B cell (primary cell): ENCODE data around the gene EEFSEC. TPM values are rescaled to one million over a fixed set of nuclear protein-coding genes. Genes with fewer than 3 reads are reported as not detected.

ENCODE experiments used
- ATAC-seq: fragments of 200-7000 bp; cut with Tn5 transposase; one replicate; pipeline ENCODE4 v1.10.0; 2021; ENCODE audit warnings: low read depth, mild to moderate bottlenecking, moderate number of reproducible peaks, moderate library complexity
- CTCF ChIA-PET: fragments of 350-600 bp; sonication (Branson Sonifier 250); formaldehyde crosslinking; loops from one replicate; lab custom pipeline; 2021; ENCODE audit warnings: antibody characterized with exemption, inconsistent platforms; lab: Charles Lee
- POLR2A ChIA-PET: fragments of 350-600 bp; sonication (Branson Sonifier 250); formaldehyde crosslinking; loops from one replicate; lab custom pipeline; 2021; ENCODE audit warnings: antibody characterized with exemption; lab: Charles Lee
- DNase-seq: peaks from one replicate; pipeline ENCODE4 v3.0.0; 2013
- H2AFZ ChIP-seq: 2 replicates; pipeline ENCODE4 v1.6.1; 2012; ENCODE audit warnings: mild to moderate bottlenecking, low read depth, low read length; ENCODE audit not compliant: insufficient read depth, poor library complexity, severe bottlenecking
- H3K27ac ChIP-seq, 2 donors: 1 replicate in 1 of 2; 2 replicates in 1 of 2; pipeline ENCODE4 v1.5.1; 2012 to 2013; ENCODE audit warnings: low read length in 2 of 2, mild to moderate bottlenecking in 2 of 2, moderate library complexity in 1 of 2
- H3K27me3 ChIP-seq, 4 experiments: fragments of 200-600 bp in 1 of 4; sonication (generic) in 1 of 4; replicated peaks in 1 of 4; 1 replicate in 2 of 4; 2 replicates in 2 of 4; pipeline versions ENCODE4 v1.6.1 to v1.7.0; 2013 to 2016; ENCODE audit warnings: low read length in 3 of 4, mild to moderate bottlenecking in 2 of 4, mixed read lengths in 1 of 4, moderate library complexity in 1 of 4; ENCODE audit not compliant: insufficient read depth in 4 of 4, control insufficient read depth in 3 of 4; ENCODE audit errors: control extremely low read depth in 1 of 4
- H3K36me3 ChIP-seq, 2 experiments: replicated peaks in 1 of 2; 1 replicate in 1 of 2; 2 replicates in 1 of 2; pipeline versions ENCODE4 v1.6.1 to v1.7.1; 2013; ENCODE audit warnings: low read length in 1 of 2; ENCODE audit not compliant: insufficient read depth in 2 of 2, control insufficient read depth in 1 of 2; ENCODE audit errors: control extremely low read depth in 1 of 2, extremely low read depth in 1 of 2
- H3K4me1 ChIP-seq, 2 donors: fragments of 200-600 bp in 1 of 2; sonication (generic) in 1 of 2; 1 replicate in 1 of 2; 2 replicates in 1 of 2; pipeline versions ENCODE4 v1.5.1 to v1.6.1; 2013 to 2017; ENCODE audit warnings: low read length in 2 of 2; ENCODE audit not compliant: control insufficient read depth in 2 of 2, insufficient read depth in 2 of 2
- H3K4me2 ChIP-seq: replicated peaks from 2 replicates; pipeline ENCODE3; 2012; ENCODE audit warnings: mild to moderate bottlenecking, low read depth, low read length; ENCODE audit not compliant: poor library complexity, severe bottlenecking
- H3K4me3 ChIP-seq, 5 experiments: fragments of 200-600 bp in 1 of 5; sonication (generic) in 1 of 5; 1 replicate in 3 of 5; 2 replicates in 2 of 5; pipeline versions ENCODE4 v1.5.1 to v1.7.0; 2011 to 2016; ENCODE audit warnings: low read length in 4 of 5, mild to moderate bottlenecking in 4 of 5, low read depth in 2 of 5, control low read depth in 1 of 5, moderate library complexity in 1 of 5; ENCODE audit not compliant: insufficient read depth in 1 of 5; ENCODE audit errors: control extremely low read depth in 1 of 5, extremely low read depth in 1 of 5
- H3K79me2 ChIP-seq: fragments of 200-600 bp; sonication (generic); one replicate; pipeline ENCODE4 v1.6.0; 2016; ENCODE audit warnings: low read length; ENCODE audit not compliant: control insufficient read depth, insufficient read depth
- H3K9ac ChIP-seq: fragments of 200-600 bp; sonication (generic); 2 replicates; pipeline ENCODE4 v1.6.1; 2017; ENCODE audit warnings: mild to moderate bottlenecking, low read length, moderate library complexity
- H3K9me3 ChIP-seq, 3 donors: one replicate each; pipeline versions ENCODE4 v1.6.1 to v1.7.1; 2013; ENCODE audit warnings: low read length in 2 of 3; ENCODE audit not compliant: control insufficient read depth in 2 of 3, insufficient read depth in 1 of 3; ENCODE audit errors: control extremely low read depth in 1 of 3
- H4K20me1 ChIP-seq: 2 replicates; pipeline ENCODE4 v1.6.0; 2012; ENCODE audit warnings: mild to moderate bottlenecking, low read length; ENCODE audit not compliant: insufficient read depth, control insufficient read depth, poor library complexity, severe bottlenecking
- H3K27ac Mint-ChIP-seq: one replicate; pipeline ENCODE4 v1.8.0; 2021; ENCODE audit warnings: mixed read lengths
- H3K27me3 Mint-ChIP-seq: one replicate; pipeline ENCODE4 v1.8.0; 2021; ENCODE audit warnings: mixed read lengths
- H3K4me1 Mint-ChIP-seq: one replicate; pipeline ENCODE4 v1.8.0; 2021; ENCODE audit warnings: mixed read lengths
- H3K4me3 Mint-ChIP-seq: one replicate; pipeline ENCODE4 v1.8.0; 2021; ENCODE audit warnings: mixed read lengths
- H3K9me3 Mint-ChIP-seq: one replicate; pipeline ENCODE4 v1.8.0; 2022; ENCODE audit warnings: mixed read lengths; ENCODE audit not compliant: insufficient read depth
- CTCF ChIP-seq: fragments of 200-600 bp; IDR thresholded peaks from one replicate; pipeline ENCODE4 v1.8.0; 2022; ENCODE audit warnings: antibody characterized with exemption, mild to moderate bottlenecking
- EZH2 ChIP-seq: IDR thresholded peaks from 2 replicates; pipeline ENCODE4 v1.6.1; 2012; ENCODE audit warnings: borderline replicate concordance, low read depth, mild to moderate bottlenecking, moderate library complexity, low read length; ENCODE audit not compliant: insufficient read depth, poor library complexity, severe bottlenecking
- WGBS: methylation state at CpG from one replicate; pipeline ENCODE4 v1.1.5; 2013; ENCODE audit warnings: missing lambda C conversion rate; ENCODE audit not compliant: insufficient coverage; 5-methylcytosine and 5-hydroxymethylcytosine counted together
- intact Hi-C: fragments of 100-400 bp; cut with micrococcal nuclease; formaldehyde crosslinking; loops from one replicate; pipeline ENCODE4 v1.10.0; 2022
- polyA plus RNA-seq: library from polyadenylated mRNA; depleted of rRNA; stranded (reverse); fragments of >200 nt; gene quantifications from 2 replicates; pipeline ENCODE4 v1.2.3, GENCODE V29; 2012
- total RNA-seq, 2 donors: library from RNA; stranded (reverse); fragments of 120-200 nt in 1 of 2; gene quantifications; 1 replicate in 1 of 2; 2 replicates in 1 of 2; pipeline versions ENCODE4 v1.2.3 to v1.2.4, GENCODE V29; 2013 to 2022

Gene EEFSEC
- total and polyA plus RNA-seq, 2 donors (not counting 1 experiment from before 2014, with no cell fraction given) = 17.9 to 18.4 TPM

- H4K20me1 ChIP-seq = no peaks in the 10 kb centered on the region
- DNase-seq (no peak), ATAC-seq (no peak)
- no peak overlapping the region for H3K9ac ChIP-seq
- peaks cover 0 to 22% (median 0%) of the 10 kb centered on the region in 3 donors for H3K9me3 ChIP-seq
- Mint-ChIP-seq H3K27me3 (peaks cover 39% of the 10 kb centered on the region), H3K9me3 (peaks cover 12% of the 10 kb centered on the region), H3K27ac (no peak overlapping the region), H3K4me3 (no peak overlapping the region), H3K4me1 (peaks cover 6% of the 10 kb centered on the region)
- no peak overlapping the region for H2AFZ ChIP-seq
- no peak overlapping the region for H3K4me3 ChIP-seq
- no peak overlapping the region for H3K4me2 ChIP-seq
- no peak overlapping the region for H3K27ac ChIP-seq
- ChIA-PET POLR2A (no interaction called here), CTCF (interaction anchor here (1.0 kb wide), 1 partner anchor 21 kb away, joined by 4 read pairs; no protein-coding TSS in a partner anchor)
- no peak for TF ChIP-seq EZH2
- no peak for TF ChIP-seq CTCF
- no peaks in the 10 kb centered on the region for H3K36me3 ChIP-seq
- 89% methylated on average over 3 of the region's 3 CpGs for WGBS
- no peaks in the 10 kb centered on the region for H3K4me1 ChIP-seq
- H3K27me3 ChIP-seq = peaks cover 0 to 8% (median 0%) of the 10 kb centered on the region in 4 experiments
- no peaks in the 10 kb centered on the region for H3K79me2 ChIP-seq
- intact Hi-C loops = no loop called here
Observed at GRCh38 chr3:128447561-128448013, 294.3 kb downstream of the EEFSEC start.

GRCh38 chr3:128448491-128448890 lies 295.2 kb downstream of the EEFSEC start:
- Histone ChIP-seq H3K27me3 (peaks cover 0 to 13% (median 0%) of the 10 kb centered on the region in 4 experiments), H3K9ac (no peak overlapping the region), H3K27ac (no peak overlapping the region), H3K9me3 (peaks cover 0 to 22% (median 0%) of the 10 kb centered on the region in 3 donors), H3K4me2 (no peak overlapping the region), H2AFZ (peak overlapping the region; percentile 46), H3K79me2 (no peaks in the 10 kb centered on the region), H4K20me1 (no peaks in the 10 kb centered on the region), H3K4me3 (no peak overlapping the region), H3K36me3 (no peaks in the 10 kb centered on the region), H3K4me1 (no peaks in the 10 kb centered on the region)
- WGBS = 71% methylated on average over 4 of the region's 6 CpGs
- CTCF ChIA-PET = no interaction called here
- Mint-ChIP-seq H3K27ac (no peak overlapping the region), H3K27me3 (peaks cover 33% of the 10 kb centered on the region), H3K4me1 (peaks cover 6% of the 10 kb centered on the region), H3K4me3 (no peak overlapping the region), H3K9me3 (peaks cover 12% of the 10 kb centered on the region)
- POLR2A ChIA-PET = no interaction called here
- TF ChIP-seq CTCF (no peak), EZH2 (no peak)
- DNase-seq = no peak
- intact Hi-C loops = no loop called here
- ATAC-seq = no peak
